Measurements from ENCODE around the gene FLG2. TPM values are rescaled to one million over a fixed set of nuclear protein-coding genes. Genes with fewer than 3 reads are reported as not detected.

Gene FLG2
- polyA plus RNA-seq (ENCODE audit: insufficient read length): 0.40 TPM
- long read RNA-seq, donor 1: 0 reads
- long read RNA-seq, donor 2: 0 reads
- long read RNA-seq, donor 3: 0 reads
- long read RNA-seq, donor 4: 0 reads
- long read RNA-seq, donor 5: 0 reads
- long read RNA-seq, donor 6: 0 reads
- long read RNA-seq, donor 7: 0 reads
- long read RNA-seq, donor 8: 0 reads

DNA sequence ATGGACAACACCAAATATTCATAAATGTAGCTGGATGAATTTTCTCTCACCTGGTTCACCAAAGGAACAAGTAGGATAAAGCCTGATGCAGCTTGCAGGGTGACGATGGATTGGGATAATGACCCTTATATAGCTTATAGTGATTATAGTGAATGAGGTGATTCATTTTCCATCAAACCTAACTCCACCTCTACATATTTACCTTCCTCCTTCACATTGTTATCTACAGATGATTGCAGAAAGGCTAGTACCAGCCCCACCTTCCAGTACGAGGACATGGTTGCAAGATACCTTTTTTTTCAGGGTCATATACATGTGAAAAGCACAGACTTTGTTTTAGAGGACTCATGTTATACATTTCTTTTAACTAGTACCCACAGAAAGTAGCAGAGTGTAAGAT, at the start of gene FLG2:
FLG2 (minus strand) TSS at position 101 of the 400 bp plus-strand sequence. CDS start 1,122 bp downstream, outside the sequence.
- no peak for DNase-seq

DNA sequence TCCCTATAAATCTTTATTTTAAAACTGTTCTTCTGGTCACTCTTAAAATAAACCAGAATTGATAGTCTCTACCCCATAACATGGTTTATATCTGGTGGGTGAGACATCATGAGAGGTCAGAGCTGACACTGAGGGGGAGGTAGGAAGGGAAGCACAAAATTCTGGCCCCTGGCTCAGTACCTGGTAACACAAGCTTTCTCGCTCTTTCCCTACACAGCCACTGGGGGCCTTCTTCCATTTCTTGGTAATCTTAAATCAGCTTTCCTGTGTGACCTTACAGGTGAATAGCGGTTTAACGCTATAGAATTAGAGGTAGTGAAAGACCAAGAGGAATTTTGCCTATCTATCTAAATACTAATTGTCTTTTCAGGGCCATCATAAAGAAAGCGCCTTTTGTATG, 48.9 kb upstream of the FLG2 start:
- no peak for DNase-seq

DNA sequence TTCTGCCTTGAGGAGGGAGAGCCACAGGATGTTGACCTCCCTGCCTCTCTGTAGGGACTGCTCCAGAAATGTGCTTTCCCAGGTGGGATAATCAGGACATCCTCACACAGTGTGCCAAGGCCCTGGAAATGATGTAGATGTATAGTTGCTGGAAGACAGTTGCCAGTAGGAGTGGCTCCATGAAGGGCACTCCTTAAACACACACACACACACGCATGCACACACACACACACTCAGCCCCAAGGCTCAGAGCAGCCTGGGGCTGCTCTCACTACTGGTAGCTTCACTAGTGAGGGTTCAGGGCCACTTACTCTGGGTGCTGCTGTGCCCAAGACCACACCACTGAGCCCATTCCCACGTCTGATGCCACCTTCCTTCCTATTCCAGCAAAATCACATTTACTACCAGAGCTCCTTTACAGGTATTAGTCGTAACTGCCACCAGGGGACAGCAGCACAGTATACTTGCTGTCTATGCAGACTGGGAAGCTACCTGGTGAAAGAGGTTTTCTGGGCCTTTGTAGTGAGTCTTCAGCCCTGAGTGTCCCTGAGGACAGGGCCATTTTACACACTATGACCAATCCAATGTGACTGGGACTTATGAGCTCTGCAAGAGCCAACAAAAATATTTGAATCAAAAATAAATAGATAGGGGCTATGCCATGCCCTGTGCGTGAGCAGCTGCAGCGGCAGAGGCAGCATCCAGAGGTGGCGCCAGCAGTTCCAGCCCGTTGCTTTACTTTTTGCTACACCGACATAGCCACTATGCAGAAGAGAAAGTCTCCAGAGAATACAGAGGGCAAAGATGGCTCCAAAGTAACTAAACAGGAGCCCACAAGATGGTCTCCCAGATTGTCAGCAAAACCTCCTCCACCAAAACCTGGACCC, 39.2 kb upstream of the FLG2 start:
- peak; percentile 20 for DNase-seq

DNA sequence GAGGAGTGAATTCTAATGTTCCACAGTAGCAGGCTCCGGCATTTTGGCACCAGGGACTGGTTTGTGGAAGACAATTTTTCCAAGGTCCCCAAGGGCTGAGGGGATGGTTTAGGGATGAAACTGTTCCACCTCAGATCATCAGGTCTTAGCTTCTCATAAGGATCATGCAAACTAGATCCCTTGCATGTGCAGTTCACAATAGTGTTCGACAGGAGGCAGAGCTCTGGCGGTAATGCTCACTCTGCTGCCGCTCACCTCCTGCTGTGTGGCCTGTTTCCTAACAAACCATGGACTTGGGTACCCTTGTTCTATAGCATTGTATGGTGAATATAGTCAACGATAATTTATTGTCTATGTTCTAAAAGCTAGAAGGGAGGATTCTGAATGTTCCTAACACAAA, 37.7 kb upstream of the FLG2 start:
- DNase-seq: no peak

DNA sequence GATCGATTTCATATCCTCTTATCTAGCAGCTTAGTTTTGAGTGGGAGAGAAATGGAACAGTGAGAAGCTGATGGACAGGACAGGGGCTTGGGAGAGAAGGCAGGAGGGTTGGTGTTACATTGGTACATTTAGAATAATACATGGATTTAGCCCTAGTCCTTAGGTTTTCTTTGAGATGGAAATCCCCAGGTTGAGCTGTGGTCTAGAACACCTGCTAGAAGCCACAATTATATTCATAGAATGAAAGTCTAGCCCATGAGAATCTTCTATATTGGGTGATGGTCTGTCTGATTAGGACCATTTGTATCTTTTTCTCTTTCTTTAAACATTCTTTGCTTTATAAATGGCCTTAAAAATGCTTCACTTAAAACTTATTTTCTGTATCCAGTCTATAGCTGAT, 34.3 kb upstream of the FLG2 start:
- DNase-seq: no peak

DNA sequence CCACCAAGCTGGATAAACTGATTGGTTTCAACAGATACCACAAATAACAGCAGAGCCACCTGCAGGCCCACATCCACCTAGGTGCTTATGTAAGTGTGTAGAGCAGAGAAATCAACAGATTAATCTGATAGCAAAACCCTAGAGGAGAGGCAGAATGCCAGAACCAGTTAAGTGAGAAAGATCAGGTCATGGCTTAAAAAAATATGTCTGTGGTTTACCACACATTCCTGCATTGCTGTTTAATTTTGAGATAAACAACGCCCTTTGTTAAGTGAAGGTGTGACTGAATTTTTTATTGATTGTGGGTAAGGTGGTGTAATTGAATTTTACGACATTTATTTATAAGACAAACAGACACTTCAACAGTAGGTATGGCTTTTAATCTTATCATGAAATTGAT, 33.1 kb upstream of the FLG2 start:
- no peak for DNase-seq

DNA sequence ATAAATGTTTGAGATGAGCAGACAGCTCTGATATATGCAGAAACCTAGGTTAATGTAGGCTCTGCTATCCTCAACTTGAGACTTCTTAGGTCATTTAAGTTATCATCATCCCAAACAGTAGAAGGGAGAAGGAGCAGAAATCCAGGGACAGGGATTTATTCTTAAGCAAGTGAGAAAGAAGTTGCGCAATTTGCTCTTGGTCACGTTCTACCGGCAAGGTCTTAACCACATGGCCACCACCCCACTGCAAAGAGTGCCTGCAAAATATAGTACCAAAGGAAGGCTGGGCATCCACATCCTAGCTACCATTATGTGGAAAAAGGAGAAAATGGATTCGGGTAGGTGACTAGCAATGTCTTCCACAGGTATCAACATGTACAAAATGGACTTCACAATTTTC, 29.1 kb upstream of the FLG2 start:
- DNase-seq: no peak

DNA sequence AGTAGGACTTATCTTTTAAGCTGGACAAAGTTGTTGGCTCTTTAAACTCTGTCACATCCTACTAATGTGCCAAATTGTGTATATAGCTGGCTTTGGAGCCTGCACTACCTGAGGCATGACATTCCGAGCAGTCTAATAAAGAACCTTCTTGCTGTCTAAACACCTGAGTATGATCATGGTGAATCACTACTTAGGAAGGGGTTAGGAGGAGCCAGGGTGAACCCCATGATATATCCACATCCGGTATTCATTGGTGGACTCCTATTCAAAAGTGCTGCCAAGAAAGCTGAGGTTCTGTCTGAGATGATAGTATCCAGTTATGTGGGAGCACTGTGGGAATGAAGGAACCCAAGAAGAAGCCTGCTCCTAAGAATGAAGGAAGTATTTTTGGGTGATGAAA, 27.1 kb upstream of the FLG2 start:
- no peak for DNase-seq

DNA sequence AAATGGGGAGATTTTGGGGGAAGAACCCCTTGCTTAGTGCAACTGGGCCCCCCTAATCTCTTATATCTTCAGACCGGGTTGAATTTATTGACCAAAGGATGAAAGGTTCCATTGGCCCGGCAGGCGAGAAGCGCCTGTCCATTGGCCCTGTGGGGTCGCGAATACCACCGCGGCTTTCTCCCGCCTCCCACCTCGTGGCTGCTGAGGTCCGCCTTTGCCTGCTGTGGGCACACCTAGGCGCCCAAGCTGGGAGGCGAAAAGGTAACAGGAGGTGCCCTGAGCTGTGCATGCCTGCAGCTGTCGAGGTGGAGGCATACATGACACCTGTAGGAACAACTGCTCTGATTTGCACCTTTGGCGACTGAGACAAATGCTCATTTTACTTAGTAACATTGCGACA, 21.1 kb upstream of the FLG2 start:
- no peak for DNase-seq

DNA sequence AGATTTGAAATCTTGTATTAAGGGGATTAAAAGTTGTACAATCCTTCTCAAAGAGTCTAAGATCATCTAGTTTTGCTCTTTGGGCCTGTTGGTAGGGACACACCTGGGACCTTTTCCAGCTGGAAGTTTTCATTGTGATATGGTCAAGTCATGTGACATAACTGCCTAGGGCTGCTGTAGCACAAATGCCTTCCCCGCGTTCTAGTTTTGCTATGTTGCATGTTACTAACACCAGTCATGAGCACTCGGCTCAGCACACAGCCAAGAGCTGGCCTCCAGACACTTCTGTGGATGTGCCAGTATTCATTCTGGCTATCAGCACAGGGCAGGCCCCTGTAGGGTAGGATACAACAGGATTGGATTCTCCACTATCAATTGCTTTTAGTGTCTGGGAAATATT, 14.6 kb upstream of the FLG2 start:
- no peak for DNase-seq

DNA sequence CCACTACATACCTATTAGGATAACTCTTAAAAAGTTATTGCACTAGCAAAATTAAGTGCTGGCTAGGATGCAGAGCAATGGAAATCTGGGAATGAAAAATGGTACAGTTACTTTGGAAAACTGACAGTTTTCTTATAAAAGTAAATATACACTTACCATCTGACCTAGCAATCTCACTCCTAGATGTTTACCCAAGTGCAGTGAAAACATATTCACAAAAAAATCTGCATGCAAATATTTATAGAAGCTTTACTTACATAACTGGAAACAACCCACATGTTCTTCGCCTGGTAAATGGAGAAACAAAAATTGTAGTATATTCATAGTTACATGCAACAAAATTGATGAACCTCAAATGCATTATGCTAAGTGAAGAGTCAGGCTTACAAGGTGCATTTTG, 12.9 kb upstream of the FLG2 start:
- DNase-seq: no peak

DNA sequence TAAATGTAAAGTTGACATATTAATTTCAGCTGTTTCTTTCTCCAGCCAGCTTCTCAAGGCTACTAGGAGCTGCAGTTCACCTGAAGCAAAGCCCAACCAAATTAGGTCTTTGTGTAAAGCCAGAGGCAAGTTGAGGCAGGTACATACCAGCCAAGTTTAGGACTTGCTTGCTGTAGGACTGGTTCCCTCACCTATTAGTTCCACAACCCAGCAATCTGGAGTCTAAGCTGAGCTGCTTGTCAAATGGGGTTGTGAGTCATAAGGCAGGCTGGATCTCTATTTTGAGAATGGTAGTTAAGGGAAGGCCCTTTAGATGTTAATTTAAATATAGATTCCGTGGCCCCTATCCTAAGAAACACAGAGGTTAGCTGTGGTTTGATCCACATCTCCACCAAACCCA, 7.6 kb upstream of the FLG2 start:
- no peak for DNase-seq

DNA sequence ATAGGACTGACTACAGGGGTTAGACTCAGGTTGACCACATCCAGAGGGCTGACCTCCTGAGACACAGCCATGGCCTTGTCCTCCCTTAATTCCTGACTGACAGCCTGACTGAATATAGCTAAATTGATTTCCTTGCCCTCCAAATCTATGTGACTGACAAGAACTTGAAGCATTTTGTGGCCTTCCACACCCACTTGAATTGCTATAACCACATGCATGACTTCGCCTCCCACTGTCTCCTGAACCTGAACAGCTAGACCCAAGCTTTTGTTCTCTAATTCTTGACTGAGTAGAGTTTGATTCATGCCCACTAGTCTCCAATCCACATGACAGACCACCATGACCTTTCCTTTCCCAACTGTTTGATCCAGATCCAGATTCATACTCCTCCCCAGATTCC, 3.1 kb downstream of the FLG2 start:
- DNase-seq: no peak

DNA sequence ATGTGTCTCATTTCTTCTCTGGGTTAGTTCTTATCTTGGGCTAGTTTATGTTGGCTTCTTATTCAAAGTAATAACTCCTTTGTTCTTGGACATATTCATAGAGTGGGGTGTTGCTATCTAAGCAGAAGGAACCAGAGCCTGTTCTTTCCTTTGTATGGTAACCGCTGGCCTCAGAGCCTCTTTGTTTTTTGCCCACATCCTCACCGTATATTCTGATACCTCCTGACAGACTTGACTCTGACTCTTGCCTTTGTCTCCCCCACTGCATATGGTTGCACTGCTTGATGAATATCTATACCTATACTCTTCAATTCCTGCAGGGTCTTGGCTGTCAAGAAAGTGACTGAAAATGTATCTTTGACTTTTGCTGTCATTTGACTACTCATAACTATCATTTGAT, 10.2 kb downstream of the FLG2 start:
- no peak for DNase-seq

DNA sequence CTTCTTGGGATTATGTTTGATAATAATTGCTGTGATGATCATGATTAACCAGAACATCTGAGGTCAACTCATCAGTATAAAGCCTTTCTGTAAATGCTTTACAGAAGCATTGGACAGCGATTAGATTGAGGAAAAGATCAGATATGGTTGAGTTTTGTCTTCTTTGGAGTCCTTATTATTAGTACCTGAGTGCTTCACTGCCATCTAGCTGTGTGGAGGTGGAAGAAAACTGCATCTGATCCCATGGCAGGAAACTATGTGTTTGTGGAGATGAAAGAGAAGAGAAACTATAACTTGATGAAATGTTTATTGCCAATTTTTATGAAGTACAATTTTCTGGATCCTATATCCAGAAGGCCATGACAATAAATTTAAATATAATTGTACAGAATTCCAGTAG, 11.4 kb downstream of the FLG2 start:
- no peak for DNase-seq

DNA sequence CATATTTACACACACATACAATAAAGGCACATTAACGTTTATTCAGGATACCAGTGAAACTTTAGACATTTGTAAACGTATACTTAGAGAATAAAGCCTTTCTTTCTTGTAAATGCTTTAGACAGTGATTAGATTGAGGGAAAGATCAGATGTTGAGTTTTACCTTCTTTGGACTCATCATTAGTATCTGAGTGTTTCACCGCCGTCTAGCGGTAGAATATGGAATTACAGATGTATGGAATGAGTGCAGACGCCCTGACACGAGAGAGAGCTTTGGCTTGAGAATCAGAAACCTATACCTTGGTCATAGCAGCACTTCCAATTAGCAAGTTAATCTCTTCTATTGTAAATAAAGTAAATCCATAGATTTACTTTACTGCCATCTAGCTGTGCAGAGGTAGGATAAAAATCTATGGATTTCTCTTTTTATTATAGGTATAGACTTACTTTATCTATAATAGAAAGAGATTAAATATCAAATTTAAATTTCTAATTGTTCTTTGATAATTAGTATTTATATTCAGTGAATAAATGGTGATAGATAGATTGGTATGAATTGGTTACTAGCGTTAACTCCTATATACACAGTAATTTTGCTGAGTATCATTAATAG, 12.6 kb downstream of the FLG2 start:
- peak; percentile 65 for DNase-seq

DNA sequence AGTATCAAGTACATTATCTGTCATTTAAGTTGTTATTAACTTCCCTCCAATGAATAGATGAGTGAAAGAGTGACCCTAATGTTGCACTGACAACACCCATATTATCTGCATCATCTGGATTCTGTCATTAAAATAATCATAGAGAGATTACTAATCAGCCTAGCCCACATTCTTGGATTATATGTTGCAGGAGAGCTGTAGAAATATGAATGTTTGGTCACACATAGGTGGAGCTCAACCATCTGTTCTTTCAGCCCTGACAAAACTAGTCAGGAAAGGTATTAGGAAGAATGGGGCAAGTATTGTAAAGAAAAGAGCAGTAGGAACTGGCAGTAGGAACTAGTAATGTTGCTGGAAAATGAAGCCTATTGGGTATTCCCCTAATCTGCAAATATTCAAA, 15.4 kb downstream of the FLG2 start:
- DNase-seq: no peak

DNA sequence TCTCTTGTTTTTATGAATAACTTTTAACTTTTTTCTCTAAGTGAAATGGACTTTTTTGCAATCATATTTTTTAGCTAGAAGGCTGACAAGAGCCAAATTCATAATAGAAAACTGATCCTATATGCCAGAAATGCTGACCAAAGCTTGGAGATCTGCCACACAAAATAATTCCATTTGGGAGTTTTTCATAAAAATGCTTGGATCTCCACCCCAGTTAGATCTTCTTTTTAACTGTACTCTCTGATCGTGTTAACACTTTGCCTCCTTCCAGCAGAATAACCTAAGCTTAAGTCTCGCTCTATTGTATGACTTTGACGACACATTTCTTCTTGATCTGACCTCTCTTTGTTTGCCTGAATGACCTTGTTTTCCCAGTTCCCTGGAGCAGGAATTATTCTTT, 16.8 kb downstream of the FLG2 start:
- no peak for DNase-seq

DNA sequence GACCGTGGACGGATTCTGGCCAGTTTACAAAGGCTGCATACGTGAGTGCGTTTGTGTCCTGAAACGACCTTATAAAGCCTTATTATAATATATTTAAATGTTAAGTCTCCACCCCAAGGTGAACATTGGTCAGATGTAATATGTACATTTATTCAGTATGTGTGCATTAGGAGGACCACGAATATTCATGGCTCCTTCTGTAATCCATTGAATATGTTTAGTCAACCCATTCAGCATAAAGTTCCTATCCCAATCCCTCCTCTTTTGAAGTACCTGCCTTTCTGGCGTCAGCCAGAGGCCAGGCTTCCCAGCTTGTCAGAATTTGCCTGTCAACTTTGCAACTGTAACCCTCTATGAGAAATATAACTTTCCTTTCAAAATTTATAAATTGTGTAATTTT, 24.4 kb downstream of the FLG2 start:
- DNase-seq: no peak

DNA sequence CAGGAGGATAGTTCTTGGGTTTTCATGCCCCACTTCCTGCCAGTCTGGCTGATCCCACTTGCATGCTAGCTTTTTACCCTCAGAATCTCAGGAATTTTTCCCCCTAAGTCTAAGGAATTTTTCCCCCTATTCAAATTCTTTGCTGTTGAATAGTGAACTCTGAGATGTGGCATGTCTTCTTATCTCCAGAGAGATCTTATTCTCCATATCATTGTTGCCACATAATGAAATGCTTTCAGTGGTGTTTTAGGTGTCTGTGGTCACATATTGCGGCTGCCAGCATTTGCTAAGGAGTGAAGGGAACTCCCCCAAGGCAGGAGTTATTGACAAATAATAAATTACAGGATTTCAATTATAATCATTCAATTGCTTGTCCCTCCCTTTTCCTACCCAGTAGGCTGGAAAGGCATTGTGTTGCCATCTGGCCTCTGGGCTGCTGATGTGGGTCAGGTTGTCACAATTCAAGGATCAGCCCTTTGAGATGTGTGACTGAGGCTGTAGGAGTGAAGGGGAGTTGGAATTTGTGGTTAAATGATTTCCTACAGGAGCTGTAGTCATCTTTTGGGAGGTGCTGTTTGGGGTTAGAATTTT, 30.9 kb downstream of the FLG2 start:
- peak; percentile 8 for DNase-seq

DNA sequence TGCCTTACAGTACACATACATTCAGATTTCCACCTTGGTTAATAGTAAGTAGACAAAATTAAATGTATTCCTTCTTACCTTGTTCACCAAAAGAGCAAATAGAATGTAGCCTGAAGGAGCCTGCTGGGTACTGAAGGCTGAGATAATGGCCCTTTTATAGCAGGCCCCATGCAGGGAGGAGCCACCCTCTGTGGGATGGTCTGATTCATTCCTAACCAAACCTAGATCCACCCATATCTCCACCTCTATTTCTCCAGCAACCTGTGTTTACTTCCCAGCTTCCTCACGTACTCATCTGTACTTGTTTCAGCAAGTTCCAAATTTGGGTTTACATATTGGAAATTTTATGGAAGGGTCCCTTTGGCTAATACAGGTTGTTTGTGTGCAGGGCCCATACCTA, 34.7 kb downstream of the FLG2 start, which contains the start of gene FLG:
FLG (minus strand) TSS at position 129 of the 400 bp plus-strand sequence. CDS start 9,783 bp downstream, outside the sequence.
- DNase-seq: no peak

DNA sequence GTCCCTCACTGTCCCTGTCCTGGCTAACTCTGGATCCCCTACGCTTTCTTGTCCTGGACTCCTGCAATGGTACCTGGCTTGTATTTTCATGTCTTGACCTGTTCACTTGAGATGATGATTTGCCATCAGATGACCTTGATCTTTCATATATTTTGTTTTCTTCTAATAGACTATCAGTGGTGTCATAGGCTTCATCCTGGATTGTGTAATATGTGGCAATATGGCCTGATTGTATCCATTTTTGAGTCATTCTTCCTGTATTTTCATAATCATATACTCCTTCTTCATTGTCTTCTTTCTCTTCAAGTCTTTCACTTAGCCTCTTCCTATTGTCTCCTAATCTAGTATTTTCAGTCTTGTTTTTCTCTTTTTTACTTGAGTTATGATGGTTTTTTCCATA, 45.8 kb downstream of the FLG2 start:
- DNase-seq: no peak

DNA sequence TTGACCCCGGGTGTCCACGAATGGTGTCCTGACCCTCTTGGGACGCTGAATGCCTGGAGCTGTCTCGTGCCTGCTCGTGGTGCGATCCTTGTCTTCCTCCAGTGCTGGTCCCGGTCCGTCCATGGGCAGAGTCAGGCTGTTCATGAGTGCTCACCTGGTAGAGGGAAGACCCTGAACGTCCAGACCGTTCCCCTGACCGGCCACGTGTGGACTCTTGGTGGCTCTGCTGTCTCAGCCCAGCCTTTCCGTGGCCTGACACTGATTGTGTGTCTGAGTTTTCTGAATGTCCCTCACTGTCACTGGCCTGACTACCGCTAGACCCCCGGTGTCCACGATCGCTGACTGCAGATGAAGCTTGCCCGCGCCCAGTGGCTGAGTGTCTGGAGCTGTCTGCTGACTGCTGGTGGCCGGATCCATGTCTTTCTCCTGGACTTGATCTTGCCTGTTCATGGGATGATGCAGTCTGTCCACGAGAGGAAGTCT, 46.4 kb downstream of the FLG2 start:
- no peak for DNase-seq

Measured in left kidney (tissue), 8 donors.